Natural killer cell (primary cell): Measurements from ENCODE around the gene SOAT2. TPM values are rescaled to one million over a fixed set of nuclear protein-coding genes. Genes with fewer than 3 reads are reported as not detected.
A peak's percentile ranks its signal among the peaks of the same experiment; 100 is the strongest.

Experiments
- ATAC-seq, 3 donors: fragments of 150-1000 bp in 2 of 3; fragments of 200-7000 bp in 1 of 3; cut with Tn5 transposase; 1 replicate in 1 of 3; 2 replicates in 2 of 3; pipeline ENCODE4 v1.10.0; 2021; ENCODE audit warnings: mild to moderate bottlenecking in 2 of 3, moderate library complexity in 2 of 3
- DNase-seq, 2 donors: peaks; one replicate each; pipeline versions ENCODE4 v3.0.0 to v3.0.0-alpha.2; 2013 to 2021; ENCODE audit warnings: mixed read lengths in 1 of 2
- H3K27ac ChIP-seq: one replicate; pipeline ENCODE4 v1.5.1; 2013; ENCODE audit warnings: mild to moderate bottlenecking, low read length
- H3K27me3 ChIP-seq: one replicate; pipeline ENCODE4 v1.6.1; 2013; ENCODE audit warnings: low read length; ENCODE audit not compliant: control insufficient read depth, insufficient read depth
- H3K36me3 ChIP-seq: one replicate; pipeline ENCODE4 v1.6.1; 2013; ENCODE audit warnings: low read length; ENCODE audit not compliant: control insufficient read depth, insufficient read depth
- H3K4me1 ChIP-seq: one replicate; pipeline ENCODE4 v1.6.1; 2013; ENCODE audit warnings: low read length; ENCODE audit not compliant: control insufficient read depth, insufficient read depth
- H3K4me3 ChIP-seq: one replicate; pipeline ENCODE4 v1.5.1; 2013; ENCODE audit warnings: low read length
- H3K9me3 ChIP-seq: one replicate; pipeline ENCODE4 v1.6.1; 2013; ENCODE audit warnings: low read length; ENCODE audit not compliant: control insufficient read depth, insufficient read depth
- H3K27ac Mint-ChIP-seq, 2 donors: one replicate each; pipeline ENCODE4 v1.8.0; 2022; ENCODE audit warnings: mild to moderate bottlenecking in 2 of 2, mixed read lengths in 2 of 2, moderate library complexity in 1 of 2
- H3K27me3 Mint-ChIP-seq, 2 donors: one replicate each; pipeline ENCODE4 v1.8.0; 2022; ENCODE audit warnings: low read depth in 2 of 2, mixed read lengths in 2 of 2
- H3K36me3 Mint-ChIP-seq: one replicate; pipeline ENCODE4 v1.8.0; 2022; ENCODE audit warnings: mixed read lengths
- H3K4me1 Mint-ChIP-seq, 2 donors: one replicate each; pipeline ENCODE4 v1.8.0; 2022; ENCODE audit warnings: mixed read lengths in 2 of 2
- H3K4me3 Mint-ChIP-seq: one replicate; pipeline ENCODE4 v1.8.0; 2022; ENCODE audit warnings: mild to moderate bottlenecking, moderate library complexity, mixed read lengths
- H3K9me3 Mint-ChIP-seq, 2 donors: one replicate each; pipeline ENCODE4 v1.8.0; 2022; ENCODE audit warnings: mixed read lengths in 2 of 2
- CTCF ChIP-seq: fragments of 200-600 bp; IDR thresholded peaks from one replicate; pipeline ENCODE4 v1.8.0; 2022; ENCODE audit warnings: antibody characterized with exemption
- WGBS: methylation state at CpG from one replicate; pipeline ENCODE4 v1.1.7; 2013; ENCODE audit warnings: missing lambda C conversion rate; ENCODE audit not compliant: insufficient coverage; 5-methylcytosine and 5-hydroxymethylcytosine counted together
- intact Hi-C: fragments of 100-400 bp; cut with micrococcal nuclease; formaldehyde crosslinking; loops from one replicate; pipeline ENCODE4 v1.14.2; 2022
- total RNA-seq, 4 donors: library from RNA; stranded (reverse); fragments of 120-200 nt in 1 of 4; gene quantifications; one replicate each; pipeline versions ENCODE4 v1.2.3 to v1.2.4, GENCODE V29; 2013 to 2022

Gene SOAT2
- total RNA-seq, 3 donors from 2014 or later (not counting 1 experiment from before 2014, with no cell fraction given), result not detected

DNA sequence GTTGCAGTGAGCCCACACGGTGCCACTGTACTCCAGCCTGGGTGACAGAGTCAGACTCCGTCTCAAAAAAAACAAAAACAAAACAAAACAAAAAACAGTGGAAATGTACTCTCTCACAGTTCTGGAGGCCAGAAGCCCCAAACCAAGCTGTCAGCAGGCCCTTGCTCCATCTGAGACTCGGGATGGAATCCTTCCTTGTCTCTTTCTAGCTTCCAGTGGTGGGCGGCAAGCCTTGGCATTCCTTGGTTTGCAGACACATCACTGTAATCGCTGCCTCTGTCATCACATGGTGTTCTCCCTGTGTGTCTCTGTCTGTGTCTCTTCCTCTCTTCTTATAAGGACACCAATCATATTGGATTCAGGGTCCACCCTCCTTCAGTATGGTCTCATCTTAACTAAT, 47.0 kb upstream of the SOAT2 start:
- intact Hi-C loops, result no loop called here
- Histone ChIP-seq H3K4me3 (no peak overlapping the region), H3K27me3 (no peaks in the 10 kb centered on the region), H3K36me3 (no peaks in the 10 kb centered on the region), H3K9me3 (no peaks in the 10 kb centered on the region), H3K4me1 (peaks cover 26% of the 10 kb centered on the region), H3K27ac (no peak overlapping the region)
- no peak for ATAC-seq
- TF ChIP-seq CTCF, result no peak
- no peak for DNase-seq
- H3K9me3 Mint-ChIP-seq, result no peaks in the 10 kb centered on the region
- H3K36me3 Mint-ChIP-seq, result no peaks in the 10 kb centered on the region
- WGBS, result 77% methylated on average over 5 of the region's 5 CpGs
- H3K4me3 Mint-ChIP-seq, result peak overlapping the region; percentile 52
- peaks cover 18 to 21% of the 10 kb centered on the region in 2 donors for H3K4me1 Mint-ChIP-seq
- no peak overlapping the region for H3K27ac Mint-ChIP-seq
- H3K27me3 Mint-ChIP-seq, result peaks cover 0 to 2% of the 10 kb centered on the region in 2 donors

GRCh38 chr12:53056901-53057300, 46.4 kb upstream of the SOAT2 start:
- H3K27ac Mint-ChIP-seq, result no peak overlapping the region
- Histone ChIP-seq H3K36me3 (no peaks in the 10 kb centered on the region), H3K27me3 (no peaks in the 10 kb centered on the region), H3K4me3 (no peak overlapping the region), H3K4me1 (peaks cover 26% of the 10 kb centered on the region), H3K9me3 (no peaks in the 10 kb centered on the region), H3K27ac (no peak overlapping the region)
- no peaks in the 10 kb centered on the region for H3K9me3 Mint-ChIP-seq
- intact Hi-C loops, result no loop called here
- ATAC-seq, result no peak
- H3K36me3 Mint-ChIP-seq, result no peaks in the 10 kb centered on the region
- peaks cover 18 to 21% of the 10 kb centered on the region in 2 donors for H3K4me1 Mint-ChIP-seq
- WGBS, result 92% methylated on average over 7 of the region's 7 CpGs
- H3K4me3 Mint-ChIP-seq, result no peak overlapping the region
- H3K27me3 Mint-ChIP-seq, result peaks cover 0 to 2% of the 10 kb centered on the region in 2 donors
- no peak for TF ChIP-seq CTCF
- DNase-seq, result no peak

DNA sequence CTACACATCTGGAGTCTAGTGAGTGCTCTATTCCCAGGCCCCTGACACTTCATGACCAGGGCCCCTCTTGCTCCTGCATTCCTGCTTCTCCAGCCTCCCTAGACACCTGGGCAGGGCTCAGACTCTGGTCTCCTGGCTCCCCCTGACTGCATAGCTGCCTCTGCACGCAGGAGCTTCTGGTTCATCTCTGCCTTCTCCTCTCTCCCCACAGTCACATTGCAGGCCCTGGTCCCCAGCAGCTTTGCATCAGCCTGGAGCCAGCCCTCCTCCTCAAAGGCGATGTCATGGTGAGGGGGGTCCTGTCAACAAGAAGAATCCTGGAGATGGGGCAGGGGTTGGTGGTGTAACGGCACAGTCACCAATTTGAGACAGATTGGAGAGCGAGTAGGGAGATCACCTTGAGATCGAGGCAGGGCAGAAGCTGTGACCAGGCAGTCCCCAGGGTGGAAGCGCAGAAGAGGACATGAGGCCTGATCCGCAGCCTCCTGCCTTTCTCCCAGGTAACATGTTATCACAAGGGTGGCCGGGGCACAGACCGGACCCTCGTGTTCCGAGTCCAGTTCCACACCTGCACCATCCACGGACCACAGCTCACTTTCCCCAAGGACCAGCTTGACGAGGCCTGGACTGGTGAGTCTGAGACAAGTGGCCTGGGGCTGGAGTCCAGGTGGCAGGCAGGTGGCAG, 45.3 kb upstream of the SOAT2 start:
- Histone ChIP-seq H3K9me3 (no peaks in the 10 kb centered on the region), H3K27ac (no peak overlapping the region), H3K4me3 (no peak overlapping the region), H3K36me3 (no peaks in the 10 kb centered on the region), H3K27me3 (no peaks in the 10 kb centered on the region), H3K4me1 (peaks cover 26% of the 10 kb centered on the region)
- ATAC-seq, result no peak
- Mint-ChIP-seq H3K27me3 (peaks cover 0 to 2% of the 10 kb centered on the region in 2 donors), H3K4me1 (peaks cover 18 to 21% of the 10 kb centered on the region in 2 donors), H3K36me3 (no peaks in the 10 kb centered on the region), H3K4me3 (no peak overlapping the region), H3K9me3 (no peaks in the 10 kb centered on the region), H3K27ac (no peak overlapping the region)
- intact Hi-C loops, result no loop called here
- 90% methylated on average over 13 of the region's 13 CpGs for WGBS
- no peak for TF ChIP-seq CTCF
- no peak for DNase-seq
